Subcutaneous adipose tissue (tissue), 4 donors: ENCODE measurements around the gene SRSF5. TPM values are rescaled to one million over a fixed set of nuclear protein-coding genes. Genes with fewer than 3 reads are reported as not detected.

Experiments
- CTCF ChIP-seq: fragments of 450-650 bp; IDR thresholded peaks from one replicate; pipeline ENCODE4 v1.5.1; 2016; ENCODE audit warnings: low read depth, mild to moderate bottlenecking, control low read depth, antibody characterized with exemption, moderate library complexity
- total RNA-seq, 4 donors: library from RNA; depleted of rRNA; stranded (reverse); fragments of >200 nt; gene quantifications; one replicate each; pipeline ENCODE4 v1.1.0, GENCODE V29; 2016

The SRSF5 gene
- total RNA-seq, 4 donors from 2014 or later, result 237 to 435 (median 371) TPM

- no peak for TF ChIP-seq CTCF
Measured at GRCh38 chr14:69784942-69785341, 18.0 kb downstream of the SRSF5 start.

- no peak for TF ChIP-seq CTCF
Measured at GRCh38 chr14:69786603-69787002, 19.7 kb downstream of the SRSF5 start.

- TF ChIP-seq CTCF, result no peak
Measured at GRCh38 chr14:69789118-69789640, 22.2 kb downstream of the SRSF5 start.

- TF ChIP-seq CTCF, result no peak
Measured at GRCh38 chr14:69792887-69793421, 26.0 kb downstream of the SRSF5 start.

GRCh38 chr14:69794791-69795190, 27.8 kb downstream of the SRSF5 start:
- TF ChIP-seq CTCF, result no peak

- TF ChIP-seq CTCF, result no peak
Measured at GRCh38 chr14:69795691-69796090, 28.7 kb downstream of the SRSF5 start.

GRCh38 chr14:69796797-69797500, 30.0 kb downstream of the SRSF5 start, which contains the start of gene SLC10A1:
Gene SLC10A1 (minus strand): TSS chr14:69797241. CDS start chr14:69797155, 86 bp downstream.
- no peak for TF ChIP-seq CTCF
